DOHH2 (cell line): ENCODE measurements around the gene SYNRG.

ENCODE experiments used
- EZH2phosphoT487 ChIP-seq: fragments of 200-600 bp; sonication (generic); IDR thresholded peaks from 2 replicates; pipeline ENCODE4 v1.6.1; 2017; ENCODE audit warnings: borderline replicate concordance, mild to moderate bottlenecking, antibody characterized with exemption, low read length, moderate library complexity, mixed read lengths
- TF ChIP-seq, protein P1 (sequence below): fragments of 200-600 bp; sonication (generic); IDR thresholded peaks from one replicate; pipeline ENCODE4 v1.5.1; 2014; ENCODE audit warnings: antibody characterized with exemption, mild to moderate bottlenecking, low read depth, low read length; ENCODE audit not compliant: poor library complexity, severe bottlenecking

DNA sequence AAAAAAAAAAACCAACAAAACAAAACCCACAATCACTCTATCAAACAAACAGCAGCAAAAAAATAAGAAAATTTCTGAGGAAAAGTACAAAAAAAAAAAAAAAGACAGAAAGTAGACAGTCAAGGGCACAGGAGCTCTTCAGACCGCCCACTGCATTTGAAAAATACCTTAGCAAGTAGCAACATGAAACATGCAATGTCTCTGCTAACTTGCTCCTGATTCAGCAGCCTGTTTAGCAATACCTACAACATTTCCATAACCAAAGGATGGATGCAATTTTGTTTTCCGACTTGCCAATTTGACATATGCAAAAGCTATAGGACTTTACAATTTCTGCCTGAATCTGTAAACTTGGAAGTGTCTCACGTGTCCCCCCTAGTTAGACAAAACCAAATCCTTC, 57.4 kb downstream of the SYNRG start:
- TF ChIP-seq, protein P1, sequence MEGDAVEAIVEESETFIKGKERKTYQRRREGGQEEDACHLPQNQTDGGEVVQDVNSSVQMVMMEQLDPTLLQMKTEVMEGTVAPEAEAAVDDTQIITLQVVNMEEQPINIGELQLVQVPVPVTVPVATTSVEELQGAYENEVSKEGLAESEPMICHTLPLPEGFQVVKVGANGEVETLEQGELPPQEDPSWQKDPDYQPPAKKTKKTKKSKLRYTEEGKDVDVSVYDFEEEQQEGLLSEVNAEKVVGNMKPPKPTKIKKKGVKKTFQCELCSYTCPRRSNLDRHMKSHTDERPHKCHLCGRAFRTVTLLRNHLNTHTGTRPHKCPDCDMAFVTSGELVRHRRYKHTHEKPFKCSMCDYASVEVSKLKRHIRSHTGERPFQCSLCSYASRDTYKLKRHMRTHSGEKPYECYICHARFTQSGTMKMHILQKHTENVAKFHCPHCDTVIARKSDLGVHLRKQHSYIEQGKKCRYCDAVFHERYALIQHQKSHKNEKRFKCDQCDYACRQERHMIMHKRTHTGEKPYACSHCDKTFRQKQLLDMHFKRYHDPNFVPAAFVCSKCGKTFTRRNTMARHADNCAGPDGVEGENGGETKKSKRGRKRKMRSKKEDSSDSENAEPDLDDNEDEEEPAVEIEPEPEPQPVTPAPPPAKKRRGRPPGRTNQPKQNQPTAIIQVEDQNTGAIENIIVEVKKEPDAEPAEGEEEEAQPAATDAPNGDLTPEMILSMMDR, result no peak
- TF ChIP-seq EZH2phosphoT487, result no peak
